Psoas muscle (tissue), 8 donors: Measurements from ENCODE around the gene KCTD16. TPM values are rescaled to one million over a fixed set of nuclear protein-coding genes. Genes with fewer than 3 reads are reported as not detected.

Experiments
- ATAC-seq, 4 donors: fragments of 200-7000 bp; cut with Tn5 transposase; one replicate each; pipeline ENCODE4 v1.9.1; 2020; ENCODE audit warnings: moderate library complexity in 3 of 4, mild to moderate bottlenecking in 2 of 4
- DNase-seq, 2 donors: peaks; one replicate each; pipeline ENCODE4 v3.0.0-alpha.2; 2020
- H3K27ac ChIP-seq: fragments of 200-600 bp; one replicate; pipeline ENCODE4 v1.8.0; 2022
- H3K27me3 ChIP-seq, 3 donors: fragments of 200-600 bp in 1 of 3; one replicate each; pipeline versions ENCODE4 v1.6.1 to v1.8.0; 2013 to 2022; ENCODE audit warnings: low read length in 2 of 3, mild to moderate bottlenecking in 2 of 3, moderate library complexity in 1 of 3; ENCODE audit not compliant: insufficient read depth in 3 of 3
- H3K36me3 ChIP-seq, 2 donors: fragments of 200-600 bp in 1 of 2; one replicate each; pipeline versions ENCODE4 v1.6.1 to v1.8.0; 2013 to 2022; ENCODE audit warnings: low read depth in 1 of 2, mild to moderate bottlenecking in 1 of 2, moderate library complexity in 1 of 2; ENCODE audit not compliant: insufficient read depth in 1 of 2
- H3K4me1 ChIP-seq: fragments of 200-600 bp; one replicate; pipeline ENCODE4 v1.8.0; 2022
- H3K4me3 ChIP-seq: fragments of 200-600 bp; one replicate; pipeline ENCODE4 v1.8.0; 2022; ENCODE audit warnings: mild to moderate bottlenecking
- H3K9me3 ChIP-seq: fragments of 200-600 bp; one replicate; pipeline ENCODE4 v1.8.0; 2022
- CTCF ChIP-seq: fragments of 200-600 bp; IDR thresholded peaks from one replicate; pipeline ENCODE4 v1.8.0; 2022; ENCODE audit warnings: antibody characterized with exemption
- WGBS, 3 donors: extraction: QIAGEN DNeasy Blood & Tissue Kit; methylation state at CpG; one replicate each; pipeline versions ENCODE4 v1.1.6 to v1.1.7; 2013; 5-methylcytosine and 5-hydroxymethylcytosine counted together
- intact Hi-C, 2 donors: fragments of 100-400 bp; cut with DNase I; formaldehyde crosslinking; loops; one replicate each; pipeline versions ENCODE4 v1.11.0 to v1.14.2; 2022
- polyA plus RNA-seq, 3 donors: library from polyadenylated mRNA; stranded (reverse); fragments of 200-250 nt; gene quantifications; one replicate each; pipeline ENCODE4 v1.2.3, GENCODE V29; 2013
- total RNA-seq, 4 donors: library from RNA; stranded (reverse); fragmentation: NEBNext Ultra II Directional in 2 of 4; extraction: Animal tissue kit (Norgen Biotek cat#: 25700) in 2 of 4; gene quantifications; one replicate each; pipeline versions ENCODE4 v1.2.1 to v1.2.4, GENCODE V29; 2021 to 2023
- donor health status: healthy with polysubstance abuse.
- donor health status: DM: no; HTN: no; CAD: no; lungs with moderate emphysema.
- donor health status: Bipolar disorder and iron deficiency.
- donor health status: healthy.
- donor health status: DM: yes; HTN: yes; CAD: no.
- donor health status: DM: no; HTN: no; CAD: no.
- donor health status: DM: no; HTN: no; CAD: no.
- donor health status: DM: yes; HTN: yes; CAD: no.

Gene KCTD16
- total and polyA plus RNA-seq, 7 donors = 0.01 to 0.04 (median 0.01) TPM; not detected in 4

GRCh38 chr5:144203750-144204596 lies 33.3 kb downstream of the KCTD16 start:
- Histone ChIP-seq H3K4me3 (no peak overlapping the region), H3K27me3 (peaks cover 0 to 20% (median 4%) of the 10 kb centered on the region in 3 donors), H3K9me3 (no peaks in the 10 kb centered on the region), H3K4me1 (peaks cover 5% of the 10 kb centered on the region), H3K27ac (no peak overlapping the region), H3K36me3 (no peaks in the 10 kb centered on the region)
- 28 to 36% (median 31%) methylated on average over 10 of the region's 10 CpGs for WGBS, 3 donors
- ATAC-seq (peak in 3 of 4 donors; percentile 37 to 87 (median 71)), DNase-seq (no peak)
- intact Hi-C loops = loop anchor here (5.0 to 10.0 kb wide), 4 partner anchors 191 to 1841 kb away; no protein-coding TSS in a partner anchor
- peak; percentile 94 for TF ChIP-seq CTCF

GRCh38 chr5:144205141-144205551 lies 34.5 kb downstream of the KCTD16 start:
- Histone ChIP-seq H3K9me3 (no peaks in the 10 kb centered on the region), H3K27me3 (peaks cover 0 to 20% (median 4%) of the 10 kb centered on the region in 3 donors), H3K36me3 (no peaks in the 10 kb centered on the region), H3K4me3 (peak overlapping the region; percentile 41), H3K4me1 (peaks cover 5% of the 10 kb centered on the region), H3K27ac (no peak overlapping the region)
- ATAC-seq (peak in 2 of 4 donors; percentile 28 to 58), DNase-seq (peak; percentile 17 to 49)
- 1% methylated on average over 30 to 31 of the region's 31 CpGs for WGBS, 3 donors
- intact Hi-C loops = loop anchor here (10.0 kb wide), 3 partner anchors 190 to 1840 kb away; no protein-coding TSS in a partner anchor
- TF ChIP-seq CTCF = no peak

- Histone ChIP-seq H3K36me3 (no peaks in the 10 kb centered on the region), H3K9me3 (no peaks in the 10 kb centered on the region), H3K4me3 (no peak overlapping the region), H3K27ac (no peak overlapping the region), H3K27me3 (peaks cover 0 to 20% (median 4%) of the 10 kb centered on the region in 3 donors), H3K4me1 (peaks cover 5% of the 10 kb centered on the region)
- no peak for TF ChIP-seq CTCF
- intact Hi-C loops = loop anchor here (10.0 kb wide), 3 partner anchors 189 to 1839 kb away; no protein-coding TSS in a partner anchor
- DNase-seq (no peak), ATAC-seq (no peak)
- WGBS, 3 donors = 44 to 63% (median 60%) methylated on average over 2 of the region's 2 CpGs
Measured at GRCh38 chr5:144206141-144206540, 35.5 kb downstream of the KCTD16 start.

- Histone ChIP-seq H3K27me3 (peaks cover 0 to 20% (median 7%) of the 10 kb centered on the region in 3 donors), H3K4me1 (peaks cover 5% of the 10 kb centered on the region), H3K4me3 (no peak overlapping the region), H3K27ac (no peak overlapping the region), H3K36me3 (no peaks in the 10 kb centered on the region), H3K9me3 (no peaks in the 10 kb centered on the region)
- intact Hi-C loops = loop anchor here (10.0 kb wide), 3 partner anchors 187 to 1837 kb away; no protein-coding TSS in a partner anchor
- ATAC-seq (no peak), DNase-seq (no peak)
- no peak for TF ChIP-seq CTCF
Measured at GRCh38 chr5:144207875-144208444, 37.3 kb downstream of the KCTD16 start.
